Transverse colon (tissue), 4 donors: Measurements from ENCODE around the gene DMAC2.

Source experiments
- CTCF ChIP-seq, 5 experiments: fragments of 200-600 bp in 3 of 5; fragments of 450-650 bp in 2 of 5; sonication (generic) in 3 of 5; IDR thresholded peaks; 1 replicate in 2 of 5; 2 replicates in 3 of 5; pipeline ENCODE4 v1.5.1; 2016 to 2017; ENCODE audit warnings: antibody characterized with exemption in 5 of 5, inconsistent platforms in 3 of 5, mild to moderate bottlenecking in 2 of 5, moderate library complexity in 1 of 5
- EP300 ChIP-seq: sonication (generic); formaldehyde crosslinking; IDR thresholded peaks from one replicate; pipeline ENCODE4 v1.6.1; 2017; ENCODE audit warnings: antibody characterized with exemption, low read depth
- POLR2A ChIP-seq: fragments of 450-650 bp; IDR thresholded peaks from one replicate; pipeline ENCODE4 v1.6.1; 2016; ENCODE audit warnings: antibody characterized with exemption, mild to moderate bottlenecking, moderate library complexity
- POLR2AphosphoS5 ChIP-seq, 3 donors: sonication (generic); formaldehyde crosslinking; IDR thresholded peaks; one replicate each; pipeline ENCODE4 v1.6.1; 2016; ENCODE audit warnings: antibody characterized with exemption in 3 of 3

GRCh38 chr19:41478875-41479756 lies 39.4 kb upstream of the DMAC2 start:
- TF ChIP-seq CTCF (IDR thresholded peaks at IDR 0.05) (no peak), POLR2A (no peak), POLR2AphosphoS5 (IDR thresholded peaks at IDR 0.05) (no peak), EP300 (no peak)
